Endothelial cell of umbilical vein (primary cell): Measurements from ENCODE around the gene THSD4. TPM values are rescaled to one million over a fixed set of nuclear protein-coding genes. Genes with fewer than 3 reads are reported as not detected.

Experiments used
- BruUV-seq: library from RNA; stranded (reverse); fragments of 400-500 nt; replicated peaks from 2 replicates; lab custom pipeline; 2021; lab: Mats Ljungman, UMichigan
- CTCF ChIA-PET: fragments of 300-600, 350-600 bp; sonication (Branson Sonifier 250); formaldehyde crosslinking; loops from one replicate; lab custom pipeline; 2021; ENCODE audit warnings: antibody characterized with exemption, inconsistent platforms; lab: Charles Lee
- POLR2A ChIA-PET: fragments of 300-600, 350-600 bp; sonication (Branson Sonifier 250); formaldehyde crosslinking; loops from one replicate; lab custom pipeline; 2021; ENCODE audit warnings: antibody characterized with exemption, inconsistent platforms; lab: Charles Lee
- DNase-seq: peaks from one replicate; pipeline ENCODE4 v3.0.0-alpha.2; 2011; ENCODE audit warnings: low read depth, low spot score
- FAIRE-seq: peaks from 2 replicates; lab custom pipeline; 2011; peaks lifted over from hg19 to GRCh38; lab: Jason Lieb, UNC
- H2AFZ ChIP-seq: 2 replicates; pipeline ENCODE4 v1.6.0; 2012; ENCODE audit warnings: low read depth, low read length, control low read depth, inconsistent platforms
- H3K27ac ChIP-seq: 2 replicates; pipeline ENCODE4 v1.5.1; 2011; ENCODE audit warnings: low read depth, mild to moderate bottlenecking, control low read depth, low read length, moderate library complexity; ENCODE audit not compliant: insufficient read depth
- H3K27me3 ChIP-seq, 2 experiments: 2 replicates each; pipeline versions ENCODE4 v1.6.0 to v1.6.1; 2011; ENCODE audit warnings: low read length in 2 of 2, mixed read lengths in 1 of 2; ENCODE audit not compliant: control insufficient read depth in 2 of 2, insufficient read depth in 2 of 2
- H3K36me3 ChIP-seq, 2 experiments: 2 replicates in 1 of 2; 3 replicates in 1 of 2; pipeline ENCODE4 v1.5.1; 2011; ENCODE audit warnings: low read length in 2 of 2, mild to moderate bottlenecking in 1 of 2, moderate library complexity in 1 of 2; ENCODE audit not compliant: control insufficient read depth in 2 of 2, insufficient read depth in 2 of 2; ENCODE audit errors: extremely low read depth in 1 of 2
- H3K4me1 ChIP-seq: 3 replicates; pipeline ENCODE4 v1.5.1; 2011; ENCODE audit warnings: mild to moderate bottlenecking, low read length; ENCODE audit not compliant: control insufficient read depth, insufficient read depth; ENCODE audit errors: extremely low read depth
- H3K4me2 ChIP-seq: 2 replicates; pipeline ENCODE4 v1.6.1; 2011; ENCODE audit warnings: low read length, control low read depth, mixed read lengths; ENCODE audit not compliant: insufficient read depth
- H3K4me3 ChIP-seq, 3 experiments: fragments of 200-600 bp in 1 of 3; sonication (generic), shearing (Covaris generic) in 1 of 3; replicated peaks in 1 of 3; 2 replicates each; pipeline ENCODE4 v1.5.1; 2011 to 2016; ENCODE audit warnings: control low read depth in 3 of 3, low read length in 3 of 3, mild to moderate bottlenecking in 2 of 3, inconsistent platforms in 1 of 3, low read depth in 1 of 3, moderate library complexity in 1 of 3; ENCODE audit not compliant: insufficient read depth in 1 of 3
- H3K79me2 ChIP-seq: 2 replicates; pipeline ENCODE4 v1.6.0; 2012; ENCODE audit warnings: low read length, inconsistent platforms; ENCODE audit not compliant: control insufficient read depth, insufficient read depth
- H3K9ac ChIP-seq: replicated peaks from 2 replicates; pipeline ENCODE3; 2011; ENCODE audit warnings: low read length, control low read depth; ENCODE audit not compliant: insufficient read depth; ENCODE audit errors: extremely low read depth
- H3K9me1 ChIP-seq: replicated peaks from 3 replicates; pipeline ENCODE4 v1.6.0; 2011; ENCODE audit warnings: mild to moderate bottlenecking, low read length; ENCODE audit not compliant: control insufficient read depth, insufficient read depth; ENCODE audit errors: extremely low read depth
- H3K9me3 ChIP-seq: replicated peaks from 2 replicates; pipeline ENCODE4 v1.5.1; 2012; ENCODE audit warnings: low read length, inconsistent platforms; ENCODE audit not compliant: control insufficient read depth, insufficient read depth
- H4K20me1 ChIP-seq: replicated peaks from 2 replicates; pipeline ENCODE3; 2011; ENCODE audit warnings: mild to moderate bottlenecking, low read length; ENCODE audit not compliant: control insufficient read depth, insufficient read depth; ENCODE audit errors: extremely low read depth
- EZH2 ChIP-seq: IDR thresholded peaks from 2 replicates; pipeline ENCODE4 v1.6.1; 2012; ENCODE audit warnings: borderline replicate concordance, low read depth, mild to moderate bottlenecking, moderate library complexity, low read length, inconsistent platforms; ENCODE audit not compliant: severe bottlenecking
- FOS ChIP-seq: IDR thresholded peaks from 2 replicates; pipeline ENCODE4 v1.6.1; 2011; ENCODE audit warnings: mild to moderate bottlenecking, low read length, moderate library complexity, borderline replicate concordance; ENCODE audit not compliant: insufficient read depth
- GATA2 ChIP-seq: IDR thresholded peaks from 2 replicates; pipeline ENCODE4 v1.7.0; 2011; ENCODE audit warnings: low read depth, mild to moderate bottlenecking, moderate library complexity, mixed read lengths, low read length; ENCODE audit not compliant: insufficient read length, insufficient read depth
- JUN ChIP-seq: IDR thresholded peaks from 2 replicates; pipeline ENCODE4 v1.6.1; 2011; ENCODE audit warnings: borderline replicate concordance, low read depth; ENCODE audit not compliant: insufficient read length, insufficient read depth
- MYC ChIP-seq: IDR thresholded peaks from one replicate; pipeline ENCODE4 v1.6.1; 2011; ENCODE audit warnings: mild to moderate bottlenecking, low read depth, low read length
- POLR2A ChIP-seq: IDR thresholded peaks from 2 replicates; pipeline ENCODE4 v1.6.1; 2012; ENCODE audit warnings: low read depth, mild to moderate bottlenecking, control low read depth, low read length
- POLR2AphosphoS5 ChIP-seq: IDR thresholded peaks from 2 replicates; pipeline ENCODE4 v1.6.1; 2012; ENCODE audit warnings: low read depth, mild to moderate bottlenecking, control low read depth, low read length, moderate library complexity; ENCODE audit not compliant: insufficient read depth
- dilution Hi-C: fragments of 300-500 bp; cut with MboI; formaldehyde crosslinking; loops from one replicate; pipeline ENCODE4 v1.15.0; 2019; ENCODE audit warnings: low sequenced_read_pairs; ENCODE audit not compliant: extremely low pct_ligation_motif_present
- intact Hi-C: fragments of 100-400 bp; cut with micrococcal nuclease; formaldehyde crosslinking; loops from one replicate; pipeline ENCODE4 v1.10.0; 2022
- polyA plus RNA-seq, 4 experiments: library from polyadenylated mRNA; depleted of rRNA in 3 of 4; stranded (reverse) in 3 of 4; unstranded in 1 of 4; fragments of >200 nt; gene quantifications; 2 replicates each; pipeline versions ENCODE4 v1.2.1 to v1.2.3, GENCODE V29; 2011 to 2012; ENCODE audit warnings: missing spikeins in 1 of 4
- total RNA-seq: library from RNA; stranded (reverse); gene quantifications from 2 replicates; pipeline ENCODE4 v1.2.3, GENCODE V29; 2021
- TF ChIP-seq, protein P1 (sequence below), 2 donors: IDR thresholded peaks; 1 replicate in 1 of 2; 2 replicates in 1 of 2; pipeline ENCODE4 v1.5.1; 2011; ENCODE audit warnings: low read length in 2 of 2, mild to moderate bottlenecking in 2 of 2, moderate library complexity in 2 of 2, control low read depth in 1 of 2, inconsistent platforms in 1 of 2, low read depth in 1 of 2; ENCODE audit not compliant: insufficient read depth in 1 of 2; ENCODE audit errors: extremely low read depth in 1 of 2
- TF ChIP-seq, protein P2 (sequence below): IDR thresholded peaks from 2 replicates; pipeline ENCODE4 v1.6.1; 2011; ENCODE audit not compliant: insufficient read depth, insufficient read length

The THSD4 gene
- total and polyA plus RNA-seq, 2 donors (not counting 3 experiments of a cell fraction or from before 2014, with no cell fraction given): 9.9 to 25.4 TPM

GRCh38 chr15:71109905-71110304, 5.4 kb upstream of the THSD4 start:
- no peaks in the 10 kb centered on the region for H3K79me2 ChIP-seq
- H3K9me3 ChIP-seq: no peaks in the 10 kb centered on the region
- H3K27me3 ChIP-seq: no peaks in the 10 kb centered on the region
- no peak overlapping the region for H3K9ac ChIP-seq
- H4K20me1 ChIP-seq: no peaks in the 10 kb centered on the region
- no peak overlapping the region for H3K27ac ChIP-seq
- TF ChIP-seq, protein P1, sequence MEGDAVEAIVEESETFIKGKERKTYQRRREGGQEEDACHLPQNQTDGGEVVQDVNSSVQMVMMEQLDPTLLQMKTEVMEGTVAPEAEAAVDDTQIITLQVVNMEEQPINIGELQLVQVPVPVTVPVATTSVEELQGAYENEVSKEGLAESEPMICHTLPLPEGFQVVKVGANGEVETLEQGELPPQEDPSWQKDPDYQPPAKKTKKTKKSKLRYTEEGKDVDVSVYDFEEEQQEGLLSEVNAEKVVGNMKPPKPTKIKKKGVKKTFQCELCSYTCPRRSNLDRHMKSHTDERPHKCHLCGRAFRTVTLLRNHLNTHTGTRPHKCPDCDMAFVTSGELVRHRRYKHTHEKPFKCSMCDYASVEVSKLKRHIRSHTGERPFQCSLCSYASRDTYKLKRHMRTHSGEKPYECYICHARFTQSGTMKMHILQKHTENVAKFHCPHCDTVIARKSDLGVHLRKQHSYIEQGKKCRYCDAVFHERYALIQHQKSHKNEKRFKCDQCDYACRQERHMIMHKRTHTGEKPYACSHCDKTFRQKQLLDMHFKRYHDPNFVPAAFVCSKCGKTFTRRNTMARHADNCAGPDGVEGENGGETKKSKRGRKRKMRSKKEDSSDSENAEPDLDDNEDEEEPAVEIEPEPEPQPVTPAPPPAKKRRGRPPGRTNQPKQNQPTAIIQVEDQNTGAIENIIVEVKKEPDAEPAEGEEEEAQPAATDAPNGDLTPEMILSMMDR (IDR thresholded peaks at IDR 0.05; ENCODE audit: extremely low read depth in 1 of 2, insufficient read depth in 1 of 2, low read depth in 1 of 2, low read length in 2 of 2): no peak
- TF ChIP-seq FOS (no peak), GATA2 (no peak), EZH2 (no peak), JUN (no peak), POLR2AphosphoS5 (no peak), MYC (no peak), POLR2A (no peak)
- TF ChIP-seq, protein P2, sequence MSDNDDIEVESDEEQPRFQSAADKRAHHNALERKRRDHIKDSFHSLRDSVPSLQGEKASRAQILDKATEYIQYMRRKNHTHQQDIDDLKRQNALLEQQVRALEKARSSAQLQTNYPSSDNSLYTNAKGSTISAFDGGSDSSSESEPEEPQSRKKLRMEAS: no peak
- DNase-seq: no peak
- POLR2A ChIA-PET: no interaction called here
- FAIRE-seq: no peak
- CTCF ChIA-PET: interaction anchor here (0.7 to 2.5 kb wide), 4 partner anchors 331 to 338 kb away, joined by 5 to 33 read pairs (median 12); no protein-coding TSS in a partner anchor
- H3K4me1 ChIP-seq: no peaks in the 10 kb centered on the region
- no peaks in the 10 kb centered on the region for H3K36me3 ChIP-seq
- H3K4me3 ChIP-seq: no peak overlapping the region
- no TSS peak for BruUV-seq
- dilution Hi-C loops (no loop called here), intact Hi-C loops (no loop called here)
- no peaks in the 10 kb centered on the region for H3K9me1 ChIP-seq
- no peak overlapping the region for H3K4me2 ChIP-seq
- no peak overlapping the region for H2AFZ ChIP-seq
